ENCODE data around the gene RTKN2.

GRCh38 chr10:62233356-62234076, 35.1 kb downstream of the RTKN2 start:
- no peak for TF ChIP-seq CTCF (IDR thresholded peaks at IDR 0.05)
- TF ChIP-seq TCF12 (IDR thresholded peaks at IDR 0.05) = no peak
- TF ChIP-seq USF2 (IDR thresholded peaks at IDR 0.05; ENCODE audit: borderline replicate concordance, low read depth, low read length) = no peak
- TF ChIP-seq RXRA (IDR thresholded peaks at IDR 0.05; ENCODE audit: borderline replicate concordance, low read depth) = no peak
- TF ChIP-seq ZBTB33 (IDR thresholded peaks at IDR 0.05; ENCODE audit: borderline replicate concordance, low read depth) = no peak
- TF ChIP-seq MEF2A (IDR thresholded peaks at IDR 0.05; ENCODE audit: borderline replicate concordance, low read depth) = no peak
- TF ChIP-seq MXI1 (IDR thresholded peaks at IDR 0.05; ENCODE audit: low read depth, low read length) = no peak
- peak; percentile 13; the same call in 1 of the 2 replicates for TF ChIP-seq PBX3 (IDR thresholded peaks at IDR 0.05)
- no peak for TF ChIP-seq TAF1 (IDR thresholded peaks at IDR 0.05; ENCODE audit: borderline replicate concordance, low read depth, low read length)
- TF ChIP-seq RCOR1 (IDR thresholded peaks at IDR 0.05; ENCODE audit: low read length) = no peak
- no peak for TF ChIP-seq CHD2 (IDR thresholded peaks at IDR 0.05; ENCODE audit: low read length, partially characterized antibody)
- TF ChIP-seq REST (IDR thresholded peaks at IDR 0.05; ENCODE audit: low read depth, low read length) = no peak
- TF ChIP-seq SIN3A (IDR thresholded peaks at IDR 0.05; ENCODE audit: borderline replicate concordance, low read depth, low read length) = no peak
- no peak for TF ChIP-seq YY1 (IDR thresholded peaks at IDR 0.05; ENCODE audit: low read depth)
